G401 (cell line): Measurements from ENCODE around the gene ANKMY1. TPM values are rescaled to one million over a fixed set of nuclear protein-coding genes. Genes with fewer than 3 reads are reported as not detected.

Experiments used
- DNase-seq: peaks from one replicate; pipeline ENCODE4 v3.0.0-alpha.2; 2015; ENCODE audit warnings: low spot score
- in situ Hi-C: cut with HindIII; loops from 2 replicates; pipeline ENCODE4 v1.10.0; 2016; ENCODE audit warnings: low sequenced_read_pairs, mixed read lengths
- total RNA-seq: library from RNA; depleted of rRNA; stranded (reverse); fragments of >200 nt; shearing (Covaris generic); gene quantifications from 2 replicates; pipeline ENCODE4 v1.2.3, GENCODE V29; 2014; rRNA removed

The ANKMY1 gene
- total RNA-seq, 1 experiment from 2014 or later: 14.7 TPM

DNA sequence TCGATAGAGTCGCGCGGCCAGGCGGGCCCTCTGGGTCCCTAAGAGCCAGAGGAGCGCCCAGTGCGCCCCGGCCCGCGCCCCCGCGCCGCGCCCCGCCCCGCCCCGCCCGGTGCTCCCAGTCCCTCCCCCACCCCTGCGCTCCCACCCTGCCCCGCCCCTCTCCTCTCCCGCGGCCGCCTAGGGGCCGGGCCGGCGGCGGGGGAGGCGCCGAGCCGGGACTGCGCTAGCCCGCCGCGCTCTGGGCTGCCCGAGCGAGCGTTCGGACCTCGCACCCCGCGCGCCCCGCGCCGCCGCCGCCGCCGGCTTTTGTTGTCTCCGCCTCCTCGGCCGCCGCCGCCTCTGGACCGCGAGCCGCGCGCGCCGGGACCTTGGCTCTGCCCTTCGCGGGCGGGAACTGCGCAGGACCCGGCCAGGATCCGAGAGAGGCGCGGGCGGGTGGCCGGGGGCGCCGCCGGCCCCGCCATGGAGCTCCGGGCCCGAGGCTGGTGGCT lies 122.3 kb downstream of the ANKMY1 start, which contains the start of gene GPC1:
GPC1 (plus strand) TSS at position 207 of the 491 bp plus-strand sequence; CDS start at position 463, 256 bp downstream.
- in situ Hi-C loops: no loop called here
- peak; percentile 75 for DNase-seq

GRCh38 chr2:240434728-240435456 lies 122.9 kb downstream of the ANKMY1 start:
- DNase-seq: peak; percentile 89
- in situ Hi-C loops: no loop called here

DNA sequence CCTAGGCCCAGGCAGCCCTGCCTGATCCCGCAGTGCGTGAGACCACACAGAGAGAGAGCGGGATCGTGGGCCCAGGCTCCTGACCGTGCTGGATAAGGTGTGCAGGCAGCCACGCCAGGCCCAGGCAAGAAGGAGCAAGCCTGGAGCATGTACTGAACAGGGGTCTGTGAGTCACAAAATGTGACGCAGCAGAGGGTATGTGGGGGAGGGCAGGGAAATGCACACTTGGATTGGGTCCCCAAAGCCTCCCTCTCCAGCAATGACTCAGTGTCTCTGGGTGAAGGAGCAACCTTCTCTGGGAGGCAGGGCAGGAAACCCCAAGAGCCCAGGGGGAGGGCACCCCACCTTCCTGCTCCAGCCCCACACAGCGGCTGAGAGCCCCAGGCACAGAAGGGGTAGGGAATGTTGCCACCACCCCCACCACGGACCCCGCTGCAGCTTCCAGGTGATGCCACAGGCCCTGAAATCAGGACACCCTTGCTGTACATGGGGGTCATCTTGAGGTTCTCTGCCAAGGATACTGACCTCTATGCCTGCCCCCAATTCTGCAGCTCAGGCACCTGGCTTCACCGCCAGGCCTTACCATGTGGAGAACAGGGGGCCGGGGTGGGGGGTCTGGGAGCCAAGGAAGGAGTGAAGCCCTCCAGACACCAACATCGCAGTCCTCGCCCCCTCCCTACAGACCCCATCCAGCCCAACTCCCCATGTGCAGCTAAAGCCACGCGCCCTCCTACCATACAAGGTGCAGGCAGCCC lies 123.6 kb downstream of the ANKMY1 start:
- in situ Hi-C loops: no loop called here
- DNase-seq: peak; percentile 4

- no peak for DNase-seq
- in situ Hi-C loops: no loop called here
These were observed 124.7 kb downstream of the ANKMY1 start for GRCh38 chr2:240432820-240433801.

GRCh38 chr2:240432430-240432819 lies 125.4 kb downstream of the ANKMY1 start:
- DNase-seq: no peak
- in situ Hi-C loops: no loop called here

GRCh38 chr2:240431661-240432424 lies 125.9 kb downstream of the ANKMY1 start:
- in situ Hi-C loops: no loop called here
- DNase-seq: no peak

- in situ Hi-C loops: no loop called here
- no peak for DNase-seq
These were observed 126.5 kb downstream of the ANKMY1 start for GRCh38 chr2:240431271-240431660.

DNA sequence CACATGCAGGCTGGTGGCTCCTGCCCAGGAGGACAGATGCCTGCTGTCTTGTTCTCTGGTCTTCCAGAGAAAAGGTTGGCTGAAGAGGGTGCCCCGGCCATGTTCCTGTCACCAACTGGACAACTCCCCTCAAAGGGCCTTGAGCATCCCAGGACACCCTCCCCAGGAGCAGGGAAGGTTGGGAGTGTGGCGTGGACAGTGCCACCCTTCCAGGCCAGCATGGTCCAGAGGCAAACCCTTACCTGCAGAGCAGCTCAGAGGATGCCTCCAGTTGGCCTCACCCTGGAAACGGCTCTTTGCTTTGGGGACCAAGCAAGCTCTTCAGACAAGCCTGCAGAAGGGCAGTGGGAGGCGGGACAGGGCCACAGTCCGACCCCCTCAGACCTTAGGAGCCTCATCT lies 127.2 kb downstream of the ANKMY1 start:
- in situ Hi-C loops: no loop called here
- DNase-seq: no peak

DNA sequence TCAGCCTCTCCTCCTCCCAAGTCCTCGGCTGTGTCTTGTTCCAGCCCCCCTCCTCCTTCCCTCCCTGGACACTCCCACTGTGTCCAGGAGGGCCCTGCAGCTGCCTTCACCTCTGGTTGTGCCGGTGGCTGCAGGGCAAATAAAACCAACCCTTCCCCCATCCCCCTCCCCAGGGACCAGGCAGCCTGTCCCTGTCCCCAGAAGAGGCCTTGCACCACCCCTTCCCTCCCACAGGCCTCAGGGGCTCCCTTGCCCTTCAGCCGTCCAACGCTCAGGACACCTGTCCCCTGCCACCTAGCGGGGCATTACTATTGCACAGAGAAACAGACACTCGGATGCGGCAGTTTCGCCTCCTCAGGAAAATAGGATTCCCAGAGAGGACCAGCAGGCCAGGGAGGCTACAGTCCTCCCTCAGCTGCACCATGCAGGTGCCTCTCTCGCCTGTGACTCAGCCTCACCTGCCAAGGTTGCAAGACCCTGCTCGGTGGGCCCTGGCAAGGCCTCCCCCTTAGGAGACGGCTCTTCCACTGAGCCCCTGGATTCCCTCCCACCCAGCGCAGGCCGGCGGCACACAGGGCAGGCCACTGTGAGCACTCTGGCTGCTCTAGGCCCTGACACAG lies 127.8 kb downstream of the ANKMY1 start:
- DNase-seq: no peak
- in situ Hi-C loops: no loop called here

Other genes with a start within 250 kb of the ANKMY1 start
- 35.8 and 39.1 TPM in 2 replicates for gene GPC1, start 122.3 kb downstream of the ANKMY1 start, total RNA-seq
- 4.9 and 5.3 TPM in 2 replicates for gene DUSP28, start 2.4 kb upstream of the ANKMY1 start, total RNA-seq
- 3.3 and 5.6 TPM in 2 replicates for gene RNPEPL1, start 10.5 kb upstream of the ANKMY1 start, total RNA-seq
- gene CAPN10, start 28.7 kb upstream of the ANKMY1 start, total RNA-seq: 37.6 and 43.0 TPM in 2 replicates
- gene GPR35, start 67.5 kb upstream of the ANKMY1 start, total RNA-seq: 0.86 TPM in 1 of 2 replicates, not detected in the other
- not detected in 2 replicates for gene AQP12B, start 124.9 kb upstream of the ANKMY1 start, total RNA-seq
- not detected in 2 replicates for gene AQP12A, start 133.9 kb upstream of the ANKMY1 start, total RNA-seq